Uterus (tissue), 4 donors: Measurements from ENCODE around the gene CAMK2G. TPM values are rescaled to one million over a fixed set of nuclear protein-coding genes. Genes with fewer than 3 reads are reported as not detected.
"Not testable (repeated sequence)": the region's sequence is repeated elsewhere in the genome, so short reads cannot be mapped to it uniquely, and the experiment has no call there.

Experiments
- DNase-seq, 2 donors: peaks; one replicate each; pipeline ENCODE4 v3.0.0-alpha.2; 2019 to 2020
- H3K27ac ChIP-seq, 2 donors: fragments of 200-600 bp; sonication (generic); 1 replicate in 1 of 2; 2 replicates in 1 of 2; pipeline ENCODE4 v1.5.1; 2016 to 2018
- H3K27me3 ChIP-seq, 2 donors: fragments of 200-600 bp; sonication (generic); one replicate each; pipeline ENCODE4 v1.5.1; 2018 to 2019; ENCODE audit warnings: control low read depth in 1 of 2
- H3K36me3 ChIP-seq, 2 donors: fragments of 200-600 bp; sonication (generic); one replicate each; pipeline ENCODE4 v1.5.1; 2019; ENCODE audit warnings: control low read depth in 1 of 2
- H3K4me1 ChIP-seq, 2 donors: fragments of 200-600 bp; sonication (generic); one replicate each; pipeline ENCODE4 v1.5.1; 2018 to 2019; ENCODE audit warnings: control low read depth in 1 of 2
- H3K4me3 ChIP-seq, 2 donors: fragments of 200-600 bp; sonication (generic); 1 replicate in 1 of 2; 2 replicates in 1 of 2; pipeline ENCODE4 v1.5.1; 2018 to 2019; ENCODE audit warnings: mild to moderate bottlenecking in 1 of 2
- H3K9me3 ChIP-seq, 2 donors: fragments of 200-600 bp; sonication (generic); one replicate each; pipeline ENCODE4 v1.5.1; 2019; ENCODE audit warnings: control low read depth in 1 of 2
- CTCF ChIP-seq, 4 experiments: fragments of 200-600 bp in 2 of 4; fragments of 450-650 bp in 2 of 4; sonication (generic) in 2 of 4; IDR thresholded peaks; one replicate each; pipeline ENCODE4 v1.5.1; 2016 to 2019; ENCODE audit warnings: antibody characterized with exemption in 4 of 4, mild to moderate bottlenecking in 2 of 4, moderate library complexity in 1 of 4
- POLR2A ChIP-seq, 2 donors: fragments of 450-650 bp; IDR thresholded peaks; one replicate each; pipeline ENCODE4 v1.6.1; 2016; ENCODE audit warnings: antibody characterized with exemption in 2 of 2, mild to moderate bottlenecking in 1 of 2, moderate library complexity in 1 of 2
- intact Hi-C: fragments of 100-400 bp; cut with DNase I; formaldehyde crosslinking; loops from one replicate; pipeline ENCODE4 v1.15.1; 2023; ENCODE audit warnings: low total_unique reads
- total RNA-seq, 4 donors: library from RNA; depleted of rRNA in 3 of 4; stranded (reverse); fragments of >200 nt in 3 of 4; gene quantifications; one replicate each; pipeline versions ENCODE4 v1.1.0 to v1.2.4, GENCODE V29; 2014 to 2023
- donor health status: DM: yes; HTN: yes; CAD: no.

CAMK2G gene
- 10 to 100 TPM; 17.9 to 79.9 (median 40.0) TPM for total RNA-seq

- no peaks in the 10 kb centered on the region for H3K27me3 ChIP-seq
- H3K4me3 ChIP-seq: peak within 1 kb of the TSS; percentile 77 to 96
- TF ChIP-seq CTCF (IDR thresholded peaks at IDR 0.05) (peak in 2 of 4 experiments; percentile 3 to 30), POLR2A (IDR thresholded peaks at IDR 0.05) (peak in 1 of 2 donors; percentile 53)
- peak within 1 kb of the TSS; percentile 80 to 86 for H3K27ac ChIP-seq
- no peaks in the 10 kb centered on the region for H3K36me3 ChIP-seq
- no peaks in the 10 kb centered on the region for H3K9me3 ChIP-seq
- intact Hi-C loops: no loop called here
- H3K4me1 ChIP-seq: peaks cover 3 to 10% of the 10 kb centered on the region in 2 donors
- peak; percentile 82 to 84 for DNase-seq
These were observed at the start of gene CAMK2G for GRCh38 chr10:73874267-73875138. TSS of gene CAMK2G (minus strand) at chr10:73874555. CDS start at chr10:73874461, 94 bp downstream.

- Histone ChIP-seq H3K4me1 (peaks cover 0 to 9% of the 10 kb centered on the region in 2 donors), H3K4me3 (no peak overlapping the region), H3K27ac (no peak overlapping the region), H3K9me3 (no peaks in the 10 kb centered on the region), H3K36me3 (no peaks in the 10 kb centered on the region), H3K27me3 (no peaks in the 10 kb centered on the region)
- no peak for TF ChIP-seq CTCF (IDR thresholded peaks at IDR 0.05)
- no peak for TF ChIP-seq POLR2A (IDR thresholded peaks at IDR 0.05)
- intact Hi-C loops: no loop called here
- DNase-seq: no peak
These were observed 48.4 kb upstream of the CAMK2G start for GRCh38 chr10:73922864-73923133.

GRCh38 chr10:73922007-73922863, 47.9 kb upstream of the CAMK2G start:
- Histone ChIP-seq H3K27ac (no peak overlapping the region), H3K27me3 (no peaks in the 10 kb centered on the region), H3K36me3 (no peaks in the 10 kb centered on the region), H3K4me1 (peaks cover 0 to 9% of the 10 kb centered on the region in 2 donors), H3K4me3 (no peak overlapping the region), H3K9me3 (no peaks in the 10 kb centered on the region)
- intact Hi-C loops: no loop called here
- no peak for DNase-seq
- TF ChIP-seq POLR2A (IDR thresholded peaks at IDR 0.05) (no peak), CTCF (IDR thresholded peaks at IDR 0.05) (no peak)

- intact Hi-C loops: no loop called here
- Histone ChIP-seq H3K4me3 (no peak overlapping the region), H3K36me3 (no peaks in the 10 kb centered on the region), H3K27me3 (no peaks in the 10 kb centered on the region), H3K4me1 (peaks cover 0 to 9% of the 10 kb centered on the region in 2 donors), H3K9me3 (no peaks in the 10 kb centered on the region), H3K27ac (peak overlapping the region; percentile 79 to 87)
- no peak for TF ChIP-seq CTCF (IDR thresholded peaks at IDR 0.05)
- DNase-seq: peak; percentile 61 to 74
These were observed 45.7 kb upstream of the CAMK2G start for GRCh38 chr10:73920089-73920488.

GRCh38 chr10:73919481-73919880, 45.1 kb upstream of the CAMK2G start:
- H3K36me3 ChIP-seq, H3K4me1 ChIP-seq, H3K9me3 ChIP-seq, intact Hi-C loops, DNase-seq, H3K4me3 ChIP-seq, H3K27me3 ChIP-seq: not testable (repeated sequence)
- H3K27ac ChIP-seq: peak overlapping the region; percentile 79 to 87
